Chondrocyte (in vitro differentiated cells): ENCODE results near the gene FOXP3. TPM values are rescaled to one million over a fixed set of nuclear protein-coding genes. Genes with fewer than 3 reads are reported as not detected.
A peak's percentile ranks its signal among the peaks of the same experiment; 100 is the strongest.
"Not testable (repeated sequence)": the region's sequence is repeated elsewhere in the genome, so short reads cannot be mapped to it uniquely, and the experiment has no call there.

Experiments used
- DNase-seq: peaks from one replicate; pipeline ENCODE4 v3.0.0; 2021; ENCODE audit warnings: mixed read lengths, low spot score
- H3K27ac Mint-ChIP-seq: one replicate; pipeline ENCODE4 v1.8.0; 2021; ENCODE audit warnings: mild to moderate bottlenecking, moderate library complexity, mixed read lengths; ENCODE audit not compliant: unreplicated experiment
- H3K27me3 Mint-ChIP-seq: 2 replicates; pipeline ENCODE4 v1.8.0; 2021; ENCODE audit warnings: low read depth, mixed read lengths
- H3K36me3 Mint-ChIP-seq: 2 replicates; pipeline ENCODE4 v1.8.0; 2021; ENCODE audit warnings: low read depth, mixed read lengths
- H3K4me1 Mint-ChIP-seq: 2 replicates; pipeline ENCODE4 v1.8.0; 2021; ENCODE audit warnings: low read depth, mild to moderate bottlenecking, mixed read lengths
- H3K4me3 Mint-ChIP-seq: one replicate; pipeline ENCODE4 v1.8.0; 2021; ENCODE audit warnings: mild to moderate bottlenecking, moderate library complexity, mixed read lengths; ENCODE audit not compliant: unreplicated experiment
- H3K9me3 Mint-ChIP-seq: 2 replicates; pipeline ENCODE4 v1.8.0; 2021; ENCODE audit warnings: low read depth, mixed read lengths
- long read RNA-seq: library from polyadenylated mRNA; stranded (forward); transcript quantifications from one replicate; pipeline ENCODE4 v2.0.0, GENCODE V29; 2021
- total RNA-seq: library from RNA; stranded (reverse); gene quantifications from 3 replicates; pipeline ENCODE4 v1.2.1, GENCODE V29; 2021
- TF ChIP-seq, protein P1 (sequence below): fragments of 200-600 bp; sonication (generic); IDR thresholded peaks from 2 replicates; pipeline ENCODE4 v1.5.0; 2021; ENCODE audit warnings: antibody characterized with exemption, mild to moderate bottlenecking, moderate library complexity

Gene FOXP3, protein sequence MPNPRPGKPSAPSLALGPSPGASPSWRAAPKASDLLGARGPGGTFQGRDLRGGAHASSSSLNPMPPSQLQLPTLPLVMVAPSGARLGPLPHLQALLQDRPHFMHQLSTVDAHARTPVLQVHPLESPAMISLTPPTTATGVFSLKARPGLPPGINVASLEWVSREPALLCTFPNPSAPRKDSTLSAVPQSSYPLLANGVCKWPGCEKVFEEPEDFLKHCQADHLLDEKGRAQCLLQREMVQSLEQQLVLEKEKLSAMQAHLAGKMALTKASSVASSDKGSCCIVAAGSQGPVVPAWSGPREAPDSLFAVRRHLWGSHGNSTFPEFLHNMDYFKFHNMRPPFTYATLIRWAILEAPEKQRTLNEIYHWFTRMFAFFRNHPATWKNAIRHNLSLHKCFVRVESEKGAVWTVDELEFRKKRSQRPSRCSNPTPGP
- total RNA-seq, result 0.12 to 0.28 TPM in 2 of 3 replicates, not detected in the other
- long read RNA-seq, result 0 reads

DNA sequence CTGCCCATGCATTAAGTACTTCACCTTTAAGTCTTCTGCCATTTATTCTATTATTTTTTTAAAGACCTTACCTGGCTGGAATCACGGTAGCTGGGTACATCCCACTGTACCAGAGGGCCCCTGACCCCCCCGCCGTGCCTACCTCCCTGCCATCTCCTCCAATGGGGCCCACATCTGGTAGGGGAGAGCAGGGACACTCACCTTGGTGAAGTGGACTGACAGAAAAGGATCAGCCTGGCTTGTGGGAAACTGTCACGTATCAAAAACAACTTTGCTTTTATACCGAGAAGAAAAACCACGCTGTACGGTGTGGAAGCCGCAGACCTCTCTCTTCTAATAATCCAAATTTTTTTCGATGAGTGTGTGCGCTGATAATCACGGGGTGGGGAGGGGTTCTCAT is at the start of gene FOXP3:
TSS of gene FOXP3 (minus strand) at position 251 of the 400 bp plus-strand sequence. CDS start 6,205 bp downstream, outside the sequence.
- TF ChIP-seq, protein P1, sequence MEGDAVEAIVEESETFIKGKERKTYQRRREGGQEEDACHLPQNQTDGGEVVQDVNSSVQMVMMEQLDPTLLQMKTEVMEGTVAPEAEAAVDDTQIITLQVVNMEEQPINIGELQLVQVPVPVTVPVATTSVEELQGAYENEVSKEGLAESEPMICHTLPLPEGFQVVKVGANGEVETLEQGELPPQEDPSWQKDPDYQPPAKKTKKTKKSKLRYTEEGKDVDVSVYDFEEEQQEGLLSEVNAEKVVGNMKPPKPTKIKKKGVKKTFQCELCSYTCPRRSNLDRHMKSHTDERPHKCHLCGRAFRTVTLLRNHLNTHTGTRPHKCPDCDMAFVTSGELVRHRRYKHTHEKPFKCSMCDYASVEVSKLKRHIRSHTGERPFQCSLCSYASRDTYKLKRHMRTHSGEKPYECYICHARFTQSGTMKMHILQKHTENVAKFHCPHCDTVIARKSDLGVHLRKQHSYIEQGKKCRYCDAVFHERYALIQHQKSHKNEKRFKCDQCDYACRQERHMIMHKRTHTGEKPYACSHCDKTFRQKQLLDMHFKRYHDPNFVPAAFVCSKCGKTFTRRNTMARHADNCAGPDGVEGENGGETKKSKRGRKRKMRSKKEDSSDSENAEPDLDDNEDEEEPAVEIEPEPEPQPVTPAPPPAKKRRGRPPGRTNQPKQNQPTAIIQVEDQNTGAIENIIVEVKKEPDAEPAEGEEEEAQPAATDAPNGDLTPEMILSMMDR, result no peak
- H3K27ac Mint-ChIP-seq, result no peak within 1 kb of the TSS

DNA sequence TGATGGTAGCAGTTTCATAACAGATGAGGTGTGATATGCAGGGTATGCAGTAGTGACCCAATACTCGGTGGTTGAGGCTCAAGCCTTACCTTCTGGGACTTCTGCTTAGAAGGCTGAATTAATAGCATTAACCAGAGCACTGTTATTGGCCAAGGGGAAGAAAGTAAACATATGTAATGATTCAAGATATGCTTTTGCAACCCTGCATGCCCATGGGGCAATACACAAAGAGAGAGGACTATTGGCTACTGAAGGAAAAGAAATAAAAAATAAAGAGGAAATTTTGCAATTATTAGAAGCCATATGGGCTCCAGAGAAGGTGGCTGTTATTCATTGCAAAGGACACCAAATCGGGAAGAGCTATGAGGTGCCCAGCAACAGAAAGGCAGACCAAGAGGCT is 47.7 kb upstream of the FOXP3 start:
- TF ChIP-seq, protein P1, result no peak
- Mint-ChIP-seq H3K27me3 (no peaks in the 10 kb centered on the region), H3K27ac (no peak overlapping the region), H3K9me3 (peaks cover 12% of the 10 kb centered on the region), H3K36me3 (no peaks in the 10 kb centered on the region), H3K4me3 (no peak overlapping the region), H3K4me1 (peaks cover 16% of the 10 kb centered on the region)
- no peak for DNase-seq

More for the DNA sequence above, at the start of gene FOXP3:
- H3K27me3 Mint-ChIP-seq, result no peaks in the 10 kb centered on the region
- H3K4me1 Mint-ChIP-seq, result peaks cover 6% of the 10 kb centered on the region
- H3K36me3 Mint-ChIP-seq, result no peaks in the 10 kb centered on the region
- no peak within 1 kb of the TSS for H3K4me3 Mint-ChIP-seq
- H3K9me3 Mint-ChIP-seq, result peaks cover 5% of the 10 kb centered on the region
- DNase-seq, result peak; percentile 37

DNA sequence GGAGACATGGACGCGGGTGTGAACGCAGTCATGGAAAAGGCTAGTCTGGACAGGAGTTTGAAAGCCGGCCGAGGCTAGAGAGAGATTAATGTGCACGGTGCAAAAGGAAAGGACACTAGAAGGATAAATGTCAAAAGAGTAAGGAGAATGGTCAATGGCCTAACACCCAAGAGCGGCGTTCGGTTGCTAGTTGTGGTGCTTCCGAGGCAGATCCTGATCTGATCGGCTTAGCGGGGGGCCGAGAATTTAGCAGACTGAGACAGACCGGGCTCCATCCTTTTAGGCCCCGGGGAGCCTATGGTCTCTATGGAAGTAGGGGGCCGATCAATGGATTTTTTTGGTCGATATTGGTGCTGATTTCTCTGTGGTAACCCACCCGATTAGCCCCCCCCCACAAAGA is 45.9 kb upstream of the FOXP3 start:
- peaks cover 12% of the 10 kb centered on the region for H3K9me3 Mint-ChIP-seq
- no peak overlapping the region for H3K4me3 Mint-ChIP-seq
- H3K4me1 Mint-ChIP-seq, result peaks cover 16% of the 10 kb centered on the region
- no peaks in the 10 kb centered on the region for H3K36me3 Mint-ChIP-seq
- DNase-seq, result no peak
- H3K27ac Mint-ChIP-seq, result no peak overlapping the region
- H3K27me3 Mint-ChIP-seq, result no peaks in the 10 kb centered on the region
- TF ChIP-seq, protein P1, result no peak

DNA sequence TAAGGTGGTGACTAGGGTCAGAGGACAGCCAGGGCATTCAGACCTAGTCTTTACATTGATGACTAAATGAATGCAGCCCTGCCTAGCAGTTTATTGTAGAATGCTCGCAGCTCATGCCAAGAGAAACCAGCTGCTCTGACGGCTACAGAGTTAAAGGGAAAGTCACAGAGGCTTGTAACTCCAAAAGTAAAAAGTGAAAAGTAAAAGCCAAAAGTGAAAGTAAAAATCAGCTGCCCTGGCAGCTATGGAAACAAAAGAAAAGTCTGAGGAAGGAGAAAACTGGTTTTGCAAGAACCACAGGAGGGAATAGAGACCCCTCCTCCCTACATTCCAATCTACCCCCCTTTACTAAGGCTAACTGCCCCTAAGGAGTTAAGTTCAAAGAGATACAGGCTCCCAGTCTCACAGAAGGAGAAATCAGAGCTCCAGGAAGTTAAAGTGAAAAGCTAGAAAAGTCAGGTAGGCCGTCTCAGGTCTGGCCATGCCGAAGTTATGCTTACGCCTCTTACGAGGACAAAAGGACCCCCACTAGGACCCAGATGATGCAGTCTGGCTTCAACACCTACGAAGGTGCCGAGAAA is 45.0 kb upstream of the FOXP3 start:
- Mint-ChIP-seq H3K4me3 (peak overlapping the region; percentile 59), H3K9me3 (peaks cover 15% of the 10 kb centered on the region), H3K4me1 (peaks cover 16% of the 10 kb centered on the region), H3K27ac (peak overlapping the region; percentile 63), H3K27me3 (no peaks in the 10 kb centered on the region), H3K36me3 (no peaks in the 10 kb centered on the region)
- TF ChIP-seq, protein P1, result no peak
- DNase-seq, result no peak

DNA sequence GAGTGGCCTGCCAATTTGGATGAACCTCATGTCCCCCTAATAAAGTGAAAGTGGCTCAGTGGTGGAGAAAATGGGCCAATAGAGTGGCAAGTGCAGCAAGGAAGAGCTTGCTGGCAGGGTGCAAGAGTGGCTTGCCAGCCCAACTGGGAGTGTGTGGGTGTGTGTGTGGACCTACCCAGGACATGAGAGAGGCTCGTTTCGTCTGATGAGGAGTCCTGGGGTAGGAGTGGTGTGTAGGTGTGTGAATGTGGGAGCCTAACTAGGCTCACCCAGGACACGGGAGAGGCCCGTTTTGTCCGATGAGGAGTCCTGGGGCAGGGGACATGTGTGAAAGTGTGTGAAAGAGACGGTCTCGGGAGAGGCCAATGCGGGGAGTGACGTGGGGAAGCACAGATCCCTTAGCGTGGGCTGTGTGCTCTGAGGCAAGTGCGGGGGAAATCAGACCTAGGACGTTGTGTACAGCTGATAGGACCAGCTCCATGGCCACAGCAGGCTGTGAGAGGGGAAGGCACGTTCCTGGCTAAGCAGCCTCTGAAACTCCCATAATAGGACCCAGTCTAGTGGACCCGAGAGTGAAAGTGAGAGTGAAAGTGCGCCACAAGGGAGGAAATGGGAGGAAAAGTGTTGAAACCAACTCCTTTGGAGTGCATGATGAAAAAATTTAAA is 44.2 kb upstream of the FOXP3 start:
- Mint-ChIP-seq H3K27me3 (no peaks in the 10 kb centered on the region), H3K4me3 (peak overlapping the region; percentile 17), H3K4me1 (peaks cover 16% of the 10 kb centered on the region), H3K36me3 (no peaks in the 10 kb centered on the region), H3K9me3 (peaks cover 15% of the 10 kb centered on the region), H3K27ac (no peak overlapping the region)
- TF ChIP-seq, protein P1, result no peak
- no peak for DNase-seq

DNA sequence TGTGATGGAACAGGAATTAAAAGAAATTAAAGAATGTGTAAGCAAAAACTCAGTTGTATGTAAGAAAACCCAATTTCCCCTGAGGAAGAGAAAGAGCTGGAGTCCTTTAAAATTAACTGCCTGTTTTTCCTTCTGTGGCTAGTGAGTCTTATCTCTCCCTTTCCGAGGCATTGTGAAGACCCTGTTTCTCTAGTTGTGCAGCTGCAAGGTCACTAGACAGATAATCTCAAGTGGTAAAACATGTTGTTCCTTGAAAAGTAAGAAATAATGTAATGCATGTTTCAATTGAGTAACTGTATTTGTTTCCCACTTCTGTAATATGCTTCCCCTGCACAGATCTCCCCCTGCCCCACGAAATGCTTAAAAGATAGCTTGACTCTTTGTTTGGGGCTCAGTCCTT is 43.3 kb upstream of the FOXP3 start:
- peaks cover 16% of the 10 kb centered on the region for H3K4me1 Mint-ChIP-seq
- not testable (repeated sequence) for DNase-seq, H3K4me3 Mint-ChIP-seq, H3K36me3 Mint-ChIP-seq, H3K27ac Mint-ChIP-seq, H3K27me3 Mint-ChIP-seq
- H3K9me3 Mint-ChIP-seq, result peaks cover 11% of the 10 kb centered on the region
